Esophagus muscularis mucosa (tissue), 4 donors: ENCODE results near the gene TSFM. TPM values are rescaled to one million over a fixed set of nuclear protein-coding genes. Genes with fewer than 3 reads are reported as not detected.

Source experiments
- DNase-seq: peaks from one replicate; pipeline ENCODE4 v3.0.0-alpha.2; 2017; ENCODE audit errors: extremely low spot score
- H3K27ac ChIP-seq, 4 donors: fragments of 200-600 bp; sonication (generic); replicated peaks in 1 of 4; 1 replicate in 3 of 4; 2 replicates in 1 of 4; pipeline ENCODE4 v1.5.1; 2016 to 2019; ENCODE audit warnings: mild to moderate bottlenecking in 1 of 4
- H3K27me3 ChIP-seq, 4 donors: fragments of 200-600 bp; sonication (generic); one replicate each; pipeline versions ENCODE4 v1.5.1 to v1.6.0; 2016 to 2019
- H3K36me3 ChIP-seq, 4 donors: fragments of 200-600 bp; sonication (generic); one replicate each; pipeline ENCODE4 v1.5.1; 2016 to 2019
- H3K4me1 ChIP-seq, 4 donors: fragments of 200-600 bp; sonication (generic); one replicate each; pipeline ENCODE4 v1.5.1; 2016 to 2019
- H3K4me3 ChIP-seq, 4 donors: fragments of 200-600 bp; sonication (generic); 1 replicate in 2 of 4; 2 replicates in 2 of 4; pipeline ENCODE4 v1.5.1; 2016 to 2019; ENCODE audit warnings: mild to moderate bottlenecking in 4 of 4, moderate library complexity in 1 of 4
- H3K9me3 ChIP-seq, 4 donors: fragments of 200-600 bp; sonication (generic); 1 replicate in 3 of 4; 2 replicates in 1 of 4; pipeline ENCODE4 v1.5.1; 2016 to 2019
- EP300 ChIP-seq: sonication (generic); formaldehyde crosslinking; IDR thresholded peaks from one replicate; pipeline ENCODE4 v1.6.1; 2017; ENCODE audit warnings: antibody characterized with exemption
- POLR2A ChIP-seq: fragments of 450-650 bp; IDR thresholded peaks from one replicate; pipeline ENCODE4 v1.6.1; 2017; ENCODE audit warnings: antibody characterized with exemption, moderate library complexity, mild to moderate bottlenecking, low read depth
- POLR2AphosphoS5 ChIP-seq, 2 donors: sonication (generic); formaldehyde crosslinking; IDR thresholded peaks; one replicate each; pipeline ENCODE4 v1.6.1; 2017; ENCODE audit warnings: antibody characterized with exemption in 2 of 2
- WGBS: methylation state at CpG from one replicate; pipeline ENCODE4 v1.1.5; 2018; 5-methylcytosine and 5-hydroxymethylcytosine counted together
- intact Hi-C: fragments of 100-400 bp; cut with DNase I; formaldehyde crosslinking; loops from one replicate; pipeline ENCODE4 v1.15.1; 2023
- small RNA-seq, 3 donors: library from RNA; depleted of rRNA; stranded (forward); fragments of <200 nt; gene quantifications; one replicate each; pipeline ENCODE3, GENCODE V24; 2016
- total RNA-seq, 4 donors: library from RNA; depleted of rRNA; stranded (reverse); fragments of >200 nt; gene quantifications; one replicate each; pipeline versions ENCODE4 v1.1.0 to v1.2.1, GENCODE V29; 2016
- TF ChIP-seq, protein P1 (sequence below), 3 experiments: fragments of 200-600 bp in 2 of 3; fragments of 450-650 bp in 1 of 3; sonication (generic) in 2 of 3; IDR thresholded peaks; one replicate each; pipeline ENCODE4 v1.5.1; 2017 to 2019; ENCODE audit warnings: antibody characterized with exemption in 3 of 3, mild to moderate bottlenecking in 2 of 3, moderate library complexity in 1 of 3

TSFM gene
- total RNA-seq, 4 donors from 2014 or later, result 17.6 to 38.4 (median 29.2) TPM

DNA sequence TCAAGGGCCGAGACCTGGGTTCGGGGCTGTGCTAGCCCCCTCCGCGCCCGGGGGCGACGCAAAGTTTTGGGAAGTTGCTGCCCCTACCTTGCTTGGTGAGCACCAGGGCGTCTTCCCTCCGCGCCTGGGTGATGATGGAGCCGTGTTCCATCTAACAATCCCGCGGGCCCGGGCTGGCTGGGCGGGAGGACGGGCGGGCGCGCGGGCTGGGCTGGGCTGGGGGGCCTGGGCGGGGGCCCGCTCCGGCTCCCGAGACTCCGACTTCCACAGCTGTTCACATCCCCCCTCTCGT is 63.6 kb downstream of the TSFM start:
- H3K4me1 ChIP-seq, result peaks cover 44 to 57% (median 53%) of the 10 kb centered on the region in 4 donors
- intact Hi-C loops, result no loop called here
- peak overlapping the region; percentile 99 to 100 (median 100) for H3K27ac ChIP-seq
- WGBS, result 2% methylated on average over 9 of the region's 26 CpGs
- H3K36me3 ChIP-seq, result no peaks in the 10 kb centered on the region
- DNase-seq, result no peak
- no peaks in the 10 kb centered on the region for H3K9me3 ChIP-seq
- H3K27me3 ChIP-seq, result no peaks in the 10 kb centered on the region
- TF ChIP-seq, protein P1, sequence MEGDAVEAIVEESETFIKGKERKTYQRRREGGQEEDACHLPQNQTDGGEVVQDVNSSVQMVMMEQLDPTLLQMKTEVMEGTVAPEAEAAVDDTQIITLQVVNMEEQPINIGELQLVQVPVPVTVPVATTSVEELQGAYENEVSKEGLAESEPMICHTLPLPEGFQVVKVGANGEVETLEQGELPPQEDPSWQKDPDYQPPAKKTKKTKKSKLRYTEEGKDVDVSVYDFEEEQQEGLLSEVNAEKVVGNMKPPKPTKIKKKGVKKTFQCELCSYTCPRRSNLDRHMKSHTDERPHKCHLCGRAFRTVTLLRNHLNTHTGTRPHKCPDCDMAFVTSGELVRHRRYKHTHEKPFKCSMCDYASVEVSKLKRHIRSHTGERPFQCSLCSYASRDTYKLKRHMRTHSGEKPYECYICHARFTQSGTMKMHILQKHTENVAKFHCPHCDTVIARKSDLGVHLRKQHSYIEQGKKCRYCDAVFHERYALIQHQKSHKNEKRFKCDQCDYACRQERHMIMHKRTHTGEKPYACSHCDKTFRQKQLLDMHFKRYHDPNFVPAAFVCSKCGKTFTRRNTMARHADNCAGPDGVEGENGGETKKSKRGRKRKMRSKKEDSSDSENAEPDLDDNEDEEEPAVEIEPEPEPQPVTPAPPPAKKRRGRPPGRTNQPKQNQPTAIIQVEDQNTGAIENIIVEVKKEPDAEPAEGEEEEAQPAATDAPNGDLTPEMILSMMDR (IDR thresholded peaks at IDR 0.05), result no peak
- TF ChIP-seq EP300 (no peak), POLR2A (no peak), POLR2AphosphoS5 (IDR thresholded peaks at IDR 0.05) (no peak)
- H3K4me3 ChIP-seq, result peak overlapping the region; percentile 84 to 100 (median 98)

DNA sequence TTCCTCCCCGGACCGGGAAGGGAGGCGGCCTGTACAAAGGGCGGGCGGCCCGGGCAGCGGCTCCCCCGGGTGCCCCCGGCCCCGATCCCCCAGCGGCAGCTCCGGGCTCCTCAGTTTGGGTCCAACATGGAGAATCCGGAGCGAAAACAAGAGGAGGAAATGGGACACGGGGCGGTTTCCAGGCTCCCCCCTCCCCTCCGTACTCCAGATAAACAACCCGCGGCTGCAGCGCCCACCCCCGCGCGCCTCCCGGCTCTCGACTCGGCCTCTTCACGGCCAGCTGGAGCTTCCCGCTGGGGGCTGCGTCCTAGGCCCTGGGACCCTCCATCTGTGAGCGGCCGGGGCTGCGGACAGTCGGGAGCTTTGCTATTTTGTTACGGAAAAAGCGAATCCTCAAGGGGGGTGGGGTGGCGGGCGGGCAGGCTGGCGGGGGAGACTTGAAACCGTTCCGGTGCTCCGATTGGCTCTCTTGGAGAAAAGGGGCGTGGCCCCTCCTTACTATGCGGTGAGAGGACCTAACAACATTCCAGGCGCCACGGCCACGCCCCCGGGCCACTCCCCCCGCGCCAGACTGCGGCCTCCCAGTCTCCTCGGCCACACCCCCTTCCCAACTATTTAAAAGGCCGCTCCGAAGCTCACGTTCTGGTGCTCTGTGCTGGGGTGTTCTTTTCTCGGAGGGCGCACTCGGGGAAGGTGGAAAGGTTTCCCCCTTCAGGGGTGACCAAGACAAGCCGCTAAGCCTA is 64.2 kb downstream of the TSFM start, which contains the start of gene CTDSP2:
TSS of gene CTDSP2 (minus strand) at position 153 of the 743 bp plus-strand sequence. CDS start 294 bp downstream, outside the sequence.
- Histone ChIP-seq H3K27me3 (no peaks in the 10 kb centered on the region), H3K27ac (peak within 1 kb of the TSS; percentile 99 to 100 (median 100)), H3K4me3 (peak within 1 kb of the TSS; percentile 84 to 100 (median 98)), H3K36me3 (no peaks in the 10 kb centered on the region), H3K4me1 (peaks cover 40 to 57% (median 53%) of the 10 kb centered on the region in 4 donors), H3K9me3 (no peaks in the 10 kb centered on the region)
- intact Hi-C loops, result no loop called here
- WGBS, result 0% methylated on average over 22 of the region's 58 CpGs
- DNase-seq, result peak; percentile 100
- TF ChIP-seq, protein P1 (IDR thresholded peaks at IDR 0.05), result peak in 1 of 3 experiments; percentile 26
- TF ChIP-seq EP300 (no peak), POLR2AphosphoS5 (IDR thresholded peaks at IDR 0.05) (peak; percentile 83 to 89), POLR2A (peak; percentile 81)

Small RNAs within 50 kb of the gene (small RNA-seq; reads per million reads assigned to genes)
- 5.6 to 10.2 (median 7.5) reads per million in 3 donors for gene MIR26A2
- gene RNU6-1083P, result 0 reads per million in 3 donors

Other genes with a start within 250 kb of the TSFM start
- gene DCTN2, start 235.6 kb upstream of the TSFM start, total RNA-seq, result 100 to 1,000 TPM; 161 to 243 (median 202) TPM
- 1 to 10 TPM; 2.1 to 3.2 (median 2.4) TPM for gene KIF5A, start 232.7 kb upstream of the TSFM start, total RNA-seq
- gene PIP4K2C, start 191.6 kb upstream of the TSFM start, total RNA-seq, result 10 to 100 TPM; 22.7 to 30.7 (median 29.0) TPM
- gene DTX3, start 178.0 kb upstream of the TSFM start, total RNA-seq, result 10 to 100 TPM; 39.0 to 68.6 (median 46.8) TPM
- 100 to 1,000 TPM in 3 of 4 donors, 10 to 100 TPM in 1; 77.7 to 133 (median 111) TPM for gene ARHGEF25, start 171.4 kb upstream of the TSFM start, total RNA-seq
- gene B4GALNT1, start 149.6 kb upstream of the TSFM start, total RNA-seq, result 10 to 100 TPM in 2 of 4 donors, 1 to 10 TPM in 2; 2.8 to 10.9 (median 7.3) TPM
- gene OS9, start 88.7 kb upstream of the TSFM start, total RNA-seq, result 100 to 1,000 TPM; 139 to 223 (median 148) TPM
- 10 to 100 TPM in 1 of 4 donors, 1 to 10 TPM in 3; 2.5 to 11.2 (median 3.6) TPM for gene AGAP2, start 44.0 kb upstream of the TSFM start, total RNA-seq
- gene TSPAN31, start 37.7 kb upstream of the TSFM start, total RNA-seq, result 10 to 100 TPM; 34.3 to 45.1 (median 42.1) TPM
- gene CDK4, start 30.5 kb upstream of the TSFM start, total RNA-seq, result 10 to 100 TPM; 43.6 to 85.7 (median 71.3) TPM
- gene MARCHF9, start 27.7 kb upstream of the TSFM start, total RNA-seq, result 10 to 100 TPM in 2 of 4 donors, 1 to 10 TPM in 2; 5.6 to 16.9 (median 10.7) TPM
- gene CYP27B1, start 15.7 kb upstream of the TSFM start, total RNA-seq, result under 1 TPM in 2 of 4 donors, not detected in 2; 0.32 to 0.66 TPM
- gene METTL1, start 10.7 kb upstream of the TSFM start, total RNA-seq, result 1 to 10 TPM; 4.2 to 9.8 (median 5.7) TPM
- 10 to 100 TPM in 2 of 4 donors, 1 to 10 TPM in 2; 6.6 to 13.2 (median 10.0) TPM for gene EEF1AKMT3, start 10.2 kb upstream of the TSFM start, total RNA-seq
- 1 to 10 TPM; 2.2 to 5.8 (median 2.8) TPM for gene AVIL, start 35.9 kb downstream of the TSFM start, total RNA-seq
- gene CTDSP2, start 63.9 kb downstream of the TSFM start, total RNA-seq, result 100 to 1,000 TPM; 127 to 249 (median 196) TPM
- 10 to 100 TPM; 10.3 to 17.9 (median 14.8) TPM for gene ATP23, start 158.8 kb downstream of the TSFM start, total RNA-seq